K562 (cell line): ENCODE data around the gene GNB2. TPM values are rescaled to one million over a fixed set of nuclear protein-coding genes. Genes with fewer than 3 reads are reported as not detected.

Source experiments
- ARID4B ChIP-seq: sonication (generic); formaldehyde crosslinking; IDR thresholded peaks from 2 replicates; pipeline ENCODE4 v1.8.0; 2022; ENCODE audit warnings: mild to moderate bottlenecking, missing genetic modification reagents
- CCNT2 ChIP-seq: IDR thresholded peaks from 2 replicates; pipeline ENCODE4 v1.6.1; 2011; ENCODE audit warnings: borderline replicate concordance, low read depth, mild to moderate bottlenecking, moderate library complexity, mixed read lengths, low read length; ENCODE audit not compliant: insufficient read length; ENCODE audit errors: extremely low read depth
- E2F4 ChIP-seq: sonication (generic); formaldehyde crosslinking; IDR thresholded peaks from 2 replicates; pipeline ENCODE4 v1.8.0; 2022; ENCODE audit warnings: mild to moderate bottlenecking, low read depth, missing genetic modification reagents
- ELF4 ChIP-seq: fragments of 450-650 bp; formaldehyde crosslinking; IDR thresholded peaks from 2 replicates; pipeline ENCODE4 v1.4.0; 2022; ENCODE audit warnings: missing genetic modification characterization
- ETS1 ChIP-seq: conservative IDR thresholded peaks from 2 replicates; pipeline ENCODE4 v1.6.1; 2011; ENCODE audit warnings: low read depth, mild to moderate bottlenecking, low read length; ENCODE audit not compliant: control insufficient read depth
- ETV5 ChIP-seq: sonication (generic); formaldehyde crosslinking; IDR thresholded peaks from 2 replicates; pipeline ENCODE4 v1.4.0; 2020; ENCODE audit warnings: low read depth, mild to moderate bottlenecking, missing genetic modification reagents
- HMGN3 ChIP-seq: IDR thresholded peaks from 2 replicates; pipeline ENCODE4 v1.6.1; 2011; ENCODE audit warnings: borderline replicate concordance, low read depth, mild to moderate bottlenecking, mixed read lengths, low read length; ENCODE audit not compliant: insufficient read length; ENCODE audit errors: extremely low read depth
- MAZ ChIP-seq, 2 experiments: fragments of 450-650 bp in 1 of 2; sonication (generic) in 1 of 2; formaldehyde crosslinking; IDR thresholded peaks in 1 of 2; conservative IDR thresholded peaks in 1 of 2; 2 replicates each; pipeline versions ENCODE4 v1.4.0 to v1.5.0; 2020; ENCODE audit warnings: mild to moderate bottlenecking in 1 of 2, missing genetic modification reagents in 1 of 2
- NFYB ChIP-seq: IDR thresholded peaks from 2 replicates; pipeline ENCODE4 v1.6.1; 2011; ENCODE audit warnings: mild to moderate bottlenecking, moderate library complexity; ENCODE audit not compliant: insufficient read length; ENCODE audit errors: extremely low read depth
- PTRF ChIP-seq: fragments of 450-650 bp; IDR thresholded peaks from 2 replicates; pipeline ENCODE4 v1.6.1; 2016; ENCODE audit warnings: mild to moderate bottlenecking, missing genetic modification characterization, missing compliant biosample characterization
- SIN3B ChIP-seq: fragments of 450-650 bp; IDR thresholded peaks from 2 replicates; pipeline ENCODE4 v1.6.1; 2017; ENCODE audit warnings: low read depth, mild to moderate bottlenecking, moderate library complexity
- TCF7 ChIP-seq: sonication (generic); IDR thresholded peaks from 2 replicates; pipeline ENCODE4 v1.6.1; 2016; ENCODE audit warnings: antibody characterized with exemption, borderline replicate concordance
- ZKSCAN8 ChIP-seq: fragments of 200-800 bp; sonication (Bioruptor generic); IDR thresholded peaks from 2 replicates; pipeline ENCODE4 v1.6.1; 2016; ENCODE audit warnings: missing genetic modification characterization, missing compliant biosample characterization
- ZNF277 ChIP-seq: fragments of 250-450 bp; sonication (Bioruptor Pico); IDR thresholded peaks from 2 replicates; pipeline ENCODE4 v1.8.0; 2022; ENCODE audit warnings: inconsistent platforms, mild to moderate bottlenecking, moderate library complexity, borderline replicate concordance
- ZNF436 ChIP-seq: fragments of 250-450, 450-650 bp; sonication (Bioruptor Pico); formaldehyde crosslinking; IDR thresholded peaks from 2 replicates; pipeline ENCODE4 v1.7.0; 2020; ENCODE audit warnings: mild to moderate bottlenecking
- ZNF444 ChIP-seq: fragments of 250-450 bp; sonication (Bioruptor Pico); IDR thresholded peaks from 2 replicates; pipeline ENCODE4 v1.4.0; 2020; ENCODE audit warnings: mild to moderate bottlenecking, moderate library complexity
- ZNF830 ChIP-seq: fragments of 250-450 bp; sonication (Bioruptor Pico); IDR thresholded peaks from 2 replicates; pipeline ENCODE4 v1.5.0; 2021; ENCODE audit warnings: mild to moderate bottlenecking
- polyA plus RNA-seq, 8 experiments: library from polyadenylated mRNA; depleted of rRNA in 4 of 8; stranded (reverse) in 5 of 8; unstranded in 3 of 8; fragments of >200 nt; fragmentation: Nextera tagmentation in 2 of 8; fragmentation: Illumina TruSeq in 1 of 8; extraction: Ambion mirVana in 2 of 8; extraction: Trizol in 1 of 8; gene quantifications; 2 replicates each; pipeline versions ENCODE4 v1.2.1 to v1.2.3, GENCODE V29; 2011 to 2014; ENCODE audit warnings: inconsistent platforms in 1 of 8, missing spikeins in 1 of 8
- total RNA-seq, 7 experiments: library from RNA; depleted of rRNA in 6 of 7; stranded (reverse); fragments of >200 nt in 6 of 7; fragmentation: Illumina TruSeq in 2 of 7; extraction: Trizol in 2 of 7; gene quantifications; 2 replicates each; pipeline versions ENCODE4 v1.2.1 to v1.2.3, GENCODE V29; 2011 to 2021; ENCODE audit warnings: low replicate concordance in 1 of 7

The GNB2 gene
- total and polyA plus RNA-seq, 9 of the 15 experiments (the other 6 are each of a cell fraction or from before 2014, with no cell fraction given) = 0.65 to 320 (median 104) TPM

GRCh38 chr7:100675581-100676350 is 2.2 kb downstream of the GNB2 start (continued):
- TF ChIP-seq MAZ (CRISPR knock-in tag; conservative IDR thresholded peaks at IDR 0.05 in 1 of 2, IDR thresholded peaks at IDR 0.05 in 1 of 2) = peak; percentile 43 to 65
- TF ChIP-seq ETV5 (CRISPR knock-in tag) = peak; percentile 46; the same call in 1 of the 2 replicates
- TF ChIP-seq CCNT2 = no peak
- no peak for TF ChIP-seq SIN3B
- TF ChIP-seq PTRF (tag) = no peak
- TF ChIP-seq ZNF830 (CRISPR knock-in tag) = no peak
- no peak for TF ChIP-seq E2F4 (CRISPR knock-in tag)
- TF ChIP-seq TCF7 = no peak
- TF ChIP-seq ARID4B (CRISPR knock-in tag) = 0 out of 2 replicates have a peak, but pooled peaks have one; percentile 1
- TF ChIP-seq ZKSCAN8 (CRISPR knock-in tag) = no peak
- TF ChIP-seq ZNF444 (CRISPR knock-in tag) = no peak
- no peak for TF ChIP-seq ELF4 (CRISPR knock-in tag)
- no peak for TF ChIP-seq ZNF436
- TF ChIP-seq NFYB = peak; percentile 32
- no peak for TF ChIP-seq ZNF277
- peak; percentile 43 for TF ChIP-seq HMGN3
- no peak for TF ChIP-seq ETS1
